Measurements from ENCODE around the gene CNGA2.

DNA sequence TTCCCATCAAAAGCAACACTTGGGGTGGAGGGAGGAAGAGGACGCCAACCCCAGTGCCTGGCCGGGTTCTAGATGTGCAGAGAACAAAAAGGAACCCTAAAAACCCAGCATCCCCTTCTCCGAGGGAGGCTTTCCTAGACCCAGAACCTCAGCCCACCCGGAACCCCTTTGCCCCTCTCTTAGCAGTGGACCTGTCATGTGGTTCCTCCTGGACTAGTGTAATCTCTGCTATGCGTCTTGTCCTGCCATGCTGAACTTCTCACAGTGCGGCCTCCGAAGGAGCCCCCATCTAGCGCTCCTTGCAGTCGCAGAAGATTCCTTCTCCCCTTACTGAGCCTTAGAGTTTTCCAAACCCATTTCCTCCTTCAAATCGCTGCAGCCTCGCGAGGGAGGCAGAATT, 40.4 kb upstream of the CNGA2 start:
- TF ChIP-seq, protein P1, sequence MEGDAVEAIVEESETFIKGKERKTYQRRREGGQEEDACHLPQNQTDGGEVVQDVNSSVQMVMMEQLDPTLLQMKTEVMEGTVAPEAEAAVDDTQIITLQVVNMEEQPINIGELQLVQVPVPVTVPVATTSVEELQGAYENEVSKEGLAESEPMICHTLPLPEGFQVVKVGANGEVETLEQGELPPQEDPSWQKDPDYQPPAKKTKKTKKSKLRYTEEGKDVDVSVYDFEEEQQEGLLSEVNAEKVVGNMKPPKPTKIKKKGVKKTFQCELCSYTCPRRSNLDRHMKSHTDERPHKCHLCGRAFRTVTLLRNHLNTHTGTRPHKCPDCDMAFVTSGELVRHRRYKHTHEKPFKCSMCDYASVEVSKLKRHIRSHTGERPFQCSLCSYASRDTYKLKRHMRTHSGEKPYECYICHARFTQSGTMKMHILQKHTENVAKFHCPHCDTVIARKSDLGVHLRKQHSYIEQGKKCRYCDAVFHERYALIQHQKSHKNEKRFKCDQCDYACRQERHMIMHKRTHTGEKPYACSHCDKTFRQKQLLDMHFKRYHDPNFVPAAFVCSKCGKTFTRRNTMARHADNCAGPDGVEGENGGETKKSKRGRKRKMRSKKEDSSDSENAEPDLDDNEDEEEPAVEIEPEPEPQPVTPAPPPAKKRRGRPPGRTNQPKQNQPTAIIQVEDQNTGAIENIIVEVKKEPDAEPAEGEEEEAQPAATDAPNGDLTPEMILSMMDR (conservative IDR thresholded peaks at IDR 0.05; ENCODE audit: low read depth in 2 of 2): no peak
- no peak for TF ChIP-seq EZH2 (IDR thresholded peaks at IDR 0.05; ENCODE audit: low read depth, unreplicated experiment)
- TF ChIP-seq ZNF462 (CRISPR knock-in tag; IDR thresholded peaks at IDR 0.05): no peak
- TF ChIP-seq EZH2phosphoT487 (IDR thresholded peaks at IDR 0.05; ENCODE audit: unreplicated experiment): no peak
- TF ChIP-seq NANOG (IDR thresholded peaks at IDR 0.05; ENCODE audit: borderline replicate concordance): no peak
- no peak for TF ChIP-seq POLR2AphosphoS5 (IDR thresholded peaks at IDR 0.05; ENCODE audit: low read depth)
- TF ChIP-seq, protein P2, sequence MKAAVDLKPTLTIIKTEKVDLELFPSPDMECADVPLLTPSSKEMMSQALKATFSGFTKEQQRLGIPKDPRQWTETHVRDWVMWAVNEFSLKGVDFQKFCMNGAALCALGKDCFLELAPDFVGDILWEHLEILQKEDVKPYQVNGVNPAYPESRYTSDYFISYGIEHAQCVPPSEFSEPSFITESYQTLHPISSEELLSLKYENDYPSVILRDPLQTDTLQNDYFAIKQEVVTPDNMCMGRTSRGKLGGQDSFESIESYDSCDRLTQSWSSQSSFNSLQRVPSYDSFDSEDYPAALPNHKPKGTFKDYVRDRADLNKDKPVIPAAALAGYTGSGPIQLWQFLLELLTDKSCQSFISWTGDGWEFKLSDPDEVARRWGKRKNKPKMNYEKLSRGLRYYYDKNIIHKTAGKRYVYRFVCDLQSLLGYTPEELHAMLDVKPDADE (IDR thresholded peaks at IDR 0.05): no peak
- TF ChIP-seq STAT1 (IDR thresholded peaks at IDR 0.05; ENCODE audit: unreplicated experiment): no peak
- TF ChIP-seq ZNF114 (CRISPR knock-in tag; IDR thresholded peaks at IDR 0.05): no peak
- TF ChIP-seq REST (IDR thresholded peaks at IDR 0.05; ENCODE audit: unreplicated experiment): no peak

Measured in GM23338 (cell line).